ENCODE measurements around the gene TSKS. TPM values are rescaled to one million over a fixed set of nuclear protein-coding genes. Genes with fewer than 3 reads are reported as not detected.

TSKS gene
- total and polyA plus RNA-seq, 2 of the 13 experiments (the other 11 are each of a cell fraction or from before 2014, with no cell fraction given) = 0.03 TPM; not detected in 1

DNA sequence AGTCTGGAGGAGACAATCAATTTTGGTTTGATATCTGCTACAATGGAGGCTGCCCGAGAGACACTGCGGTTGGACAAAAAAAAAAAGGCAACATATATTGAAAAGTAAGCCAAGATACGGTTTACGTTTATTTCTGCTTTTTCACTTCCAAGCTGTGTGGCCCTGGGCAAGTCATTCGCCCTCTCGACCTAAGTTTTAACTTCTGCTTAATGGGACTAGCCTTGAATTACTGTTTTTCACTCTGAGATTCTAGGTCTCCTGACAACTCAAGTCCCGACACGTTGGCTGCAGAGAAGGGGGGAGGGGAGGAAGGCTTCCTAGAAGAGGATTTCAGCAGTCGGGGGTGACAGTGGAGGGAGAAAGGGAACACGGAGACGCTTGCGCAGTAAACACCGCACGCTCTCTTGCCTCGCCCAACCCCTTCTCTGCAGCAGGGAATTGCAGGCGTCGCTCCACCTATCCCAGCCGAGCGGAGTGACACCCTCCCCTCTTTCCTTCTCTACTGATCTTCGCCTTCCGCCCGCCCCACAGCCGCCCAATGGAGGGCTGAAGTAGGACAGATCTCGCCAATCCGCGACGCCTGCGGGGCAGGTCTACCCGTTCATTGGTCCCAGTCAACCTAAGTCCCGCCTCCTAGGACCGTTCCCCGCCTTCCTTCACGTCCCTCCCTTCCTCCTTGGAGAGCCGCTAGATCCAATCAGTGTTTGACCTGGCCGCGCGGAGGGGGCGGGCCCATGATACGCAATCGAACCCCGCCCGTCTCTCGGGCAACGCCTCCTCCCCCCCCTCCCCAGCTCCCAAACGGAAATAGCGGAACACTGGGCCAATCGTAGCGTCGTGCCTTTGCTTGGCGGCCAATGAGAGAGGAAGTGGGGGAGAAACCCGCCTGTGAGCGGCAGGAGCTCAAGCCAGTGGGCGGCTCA, 3.2 kb upstream of the TSKS start (continued):
- TF ChIP-seq, protein P1, sequence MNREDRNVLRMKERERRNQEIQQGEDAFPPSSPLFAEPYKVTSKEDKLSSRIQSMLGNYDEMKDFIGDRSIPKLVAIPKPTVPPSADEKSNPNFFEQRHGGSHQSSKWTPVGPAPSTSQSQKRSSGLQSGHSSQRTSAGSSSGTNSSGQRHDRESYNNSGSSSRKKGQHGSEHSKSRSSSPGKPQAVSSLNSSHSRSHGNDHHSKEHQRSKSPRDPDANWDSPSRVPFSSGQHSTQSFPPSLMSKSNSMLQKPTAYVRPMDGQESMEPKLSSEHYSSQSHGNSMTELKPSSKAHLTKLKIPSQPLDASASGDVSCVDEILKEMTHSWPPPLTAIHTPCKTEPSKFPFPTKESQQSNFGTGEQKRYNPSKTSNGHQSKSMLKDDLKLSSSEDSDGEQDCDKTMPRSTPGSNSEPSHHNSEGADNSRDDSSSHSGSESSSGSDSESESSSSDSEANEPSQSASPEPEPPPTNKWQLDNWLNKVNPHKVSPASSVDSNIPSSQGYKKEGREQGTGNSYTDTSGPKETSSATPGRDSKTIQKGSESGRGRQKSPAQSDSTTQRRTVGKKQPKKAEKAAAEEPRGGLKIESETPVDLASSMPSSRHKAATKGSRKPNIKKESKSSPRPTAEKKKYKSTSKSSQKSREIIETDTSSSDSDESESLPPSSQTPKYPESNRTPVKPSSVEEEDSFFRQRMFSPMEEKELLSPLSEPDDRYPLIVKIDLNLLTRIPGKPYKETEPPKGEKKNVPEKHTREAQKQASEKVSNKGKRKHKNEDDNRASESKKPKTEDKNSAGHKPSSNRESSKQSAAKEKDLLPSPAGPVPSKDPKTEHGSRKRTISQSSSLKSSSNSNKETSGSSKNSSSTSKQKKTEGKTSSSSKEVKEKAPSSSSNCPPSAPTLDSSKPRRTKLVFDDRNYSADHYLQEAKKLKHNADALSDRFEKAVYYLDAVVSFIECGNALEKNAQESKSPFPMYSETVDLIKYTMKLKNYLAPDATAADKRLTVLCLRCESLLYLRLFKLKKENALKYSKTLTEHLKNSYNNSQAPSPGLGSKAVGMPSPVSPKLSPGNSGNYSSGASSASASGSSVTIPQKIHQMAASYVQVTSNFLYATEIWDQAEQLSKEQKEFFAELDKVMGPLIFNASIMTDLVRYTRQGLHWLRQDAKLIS (CRISPR knock-in tag; IDR thresholded peaks at IDR 0.05) = no peak
- peak; percentile 31; the same call in 1 of the 2 replicates for TF ChIP-seq ZNF788 (CRISPR knock-in tag; IDR thresholded peaks at IDR 0.05; ENCODE audit: borderline replicate concordance)
- TF ChIP-seq HNRNPLL (IDR thresholded peaks at IDR 0.05; ENCODE audit: low read depth, low read length, poor library complexity, severe bottlenecking) = peak; percentile 92
- peak; percentile 42; the same call in 1 of the 2 replicates for TF ChIP-seq CEBPB (IDR thresholded peaks at IDR 0.05; ENCODE audit: borderline replicate concordance, low read depth, low read length)
- peak; percentile 97 for TF ChIP-seq NFYC (CRISPR knock-in tag; IDR thresholded peaks at IDR 0.05)
- TF ChIP-seq HOXA3 (CRISPR knock-in tag; IDR thresholded peaks at IDR 0.05) = peak; percentile 33; the same call in 1 of the 2 replicates
- TF ChIP-seq RFX5 (IDR thresholded peaks at IDR 0.05; ENCODE audit: low read depth, low read length) = peak; percentile 75
- TF ChIP-seq AHR (CRISPR knock-in tag; IDR thresholded peaks at IDR 0.05) = no peak
- TF ChIP-seq, protein P2, sequence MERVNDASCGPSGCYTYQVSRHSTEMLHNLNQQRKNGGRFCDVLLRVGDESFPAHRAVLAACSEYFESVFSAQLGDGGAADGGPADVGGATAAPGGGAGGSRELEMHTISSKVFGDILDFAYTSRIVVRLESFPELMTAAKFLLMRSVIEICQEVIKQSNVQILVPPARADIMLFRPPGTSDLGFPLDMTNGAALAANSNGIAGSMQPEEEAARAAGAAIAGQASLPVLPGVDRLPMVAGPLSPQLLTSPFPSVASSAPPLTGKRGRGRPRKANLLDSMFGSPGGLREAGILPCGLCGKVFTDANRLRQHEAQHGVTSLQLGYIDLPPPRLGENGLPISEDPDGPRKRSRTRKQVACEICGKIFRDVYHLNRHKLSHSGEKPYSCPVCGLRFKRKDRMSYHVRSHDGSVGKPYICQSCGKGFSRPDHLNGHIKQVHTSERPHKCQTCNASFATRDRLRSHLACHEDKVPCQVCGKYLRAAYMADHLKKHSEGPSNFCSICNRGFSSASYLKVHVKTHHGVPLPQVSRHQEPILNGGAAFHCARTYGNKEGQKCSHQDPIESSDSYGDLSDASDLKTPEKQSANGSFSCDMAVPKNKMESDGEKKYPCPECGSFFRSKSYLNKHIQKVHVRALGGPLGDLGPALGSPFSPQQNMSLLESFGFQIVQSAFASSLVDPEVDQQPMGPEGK (CRISPR knock-in tag; IDR thresholded peaks at IDR 0.05) = peak; percentile 32; the same call in 1 of the 2 replicates
- TF ChIP-seq HMGA1 (CRISPR knock-in tag; conservative IDR thresholded peaks at IDR 0.05) = no peak
- peak; percentile 37; the same call in 1 of the 2 replicates for TF ChIP-seq ZFX (CRISPR knock-in tag; IDR thresholded peaks at IDR 0.05; ENCODE audit: low read depth)
- no peak for TF ChIP-seq TEAD2 (CRISPR knock-in tag; IDR thresholded peaks at IDR 0.05)
- TF ChIP-seq, protein P3, sequence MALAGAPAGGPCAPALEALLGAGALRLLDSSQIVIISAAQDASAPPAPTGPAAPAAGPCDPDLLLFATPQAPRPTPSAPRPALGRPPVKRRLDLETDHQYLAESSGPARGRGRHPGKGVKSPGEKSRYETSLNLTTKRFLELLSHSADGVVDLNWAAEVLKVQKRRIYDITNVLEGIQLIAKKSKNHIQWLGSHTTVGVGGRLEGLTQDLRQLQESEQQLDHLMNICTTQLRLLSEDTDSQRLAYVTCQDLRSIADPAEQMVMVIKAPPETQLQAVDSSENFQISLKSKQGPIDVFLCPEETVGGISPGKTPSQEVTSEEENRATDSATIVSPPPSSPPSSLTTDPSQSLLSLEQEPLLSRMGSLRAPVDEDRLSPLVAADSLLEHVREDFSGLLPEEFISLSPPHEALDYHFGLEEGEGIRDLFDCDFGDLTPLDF (CRISPR knock-in tag; IDR thresholded peaks at IDR 0.05) = no peak
- TF ChIP-seq ZNF878 (CRISPR knock-in tag; IDR thresholded peaks at IDR 0.05) = 0 out of 2 replicates have a peak, but pooled peaks have one; percentile 68
- peak; percentile 49; the same call in 1 of the 2 replicates for TF ChIP-seq FOXK1 (CRISPR knock-in tag; IDR thresholded peaks at IDR 0.05; ENCODE audit: borderline replicate concordance, low read depth)
- TF ChIP-seq MIER2 (CRISPR knock-in tag; IDR thresholded peaks at IDR 0.05) = no peak
- TF ChIP-seq PAXIP1 (CRISPR knock-in tag; conservative IDR thresholded peaks at IDR 0.05) = no peak; the same call in 1 of the 2 replicates
- 0 out of 2 replicates have a peak, but pooled peaks have one; percentile 33 for TF ChIP-seq MEIS1 (CRISPR knock-in tag; IDR thresholded peaks at IDR 0.05; ENCODE audit: borderline replicate concordance)
